ENCODE data around the gene TCF4.

- TF ChIP-seq POLR2A (IDR thresholded peaks at IDR 0.05; ENCODE audit: borderline replicate concordance, extremely low read depth, insufficient read depth, insufficient read length) (no peak), ELF1 (IDR thresholded peaks at IDR 0.05; ENCODE audit: borderline replicate concordance, low read depth) (no peak), CTCF (IDR thresholded peaks at IDR 0.05 in 2 of 3, conservative IDR thresholded peaks at IDR 0.05 in 1 of 3; ENCODE audit: borderline replicate concordance in 1 of 3, insufficient read depth in 1 of 3, low read depth in 2 of 3, low read length in 2 of 3) (no peak), TCF7L2 (IDR thresholded peaks at IDR 0.05; ENCODE audit: borderline replicate concordance, extremely low read depth, insufficient read depth, insufficient read length) (no peak), EZH2 (IDR thresholded peaks at IDR 0.05) (no peak), POLR2AphosphoS5 (IDR thresholded peaks at IDR 0.05; ENCODE audit: low read depth, low read length) (no peak), JUND (IDR thresholded peaks at IDR 0.05) (no peak), YY1 (IDR thresholded peaks at IDR 0.05; ENCODE audit: extremely low read depth, insufficient replicate concordance, low read depth, low read length) (no peak), FOSL1 (IDR thresholded peaks at IDR 0.05; ENCODE audit: low read depth) (no peak), RAD21 (IDR thresholded peaks at IDR 0.05; ENCODE audit: low read depth) (no peak)
- TF ChIP-seq, protein P1, sequence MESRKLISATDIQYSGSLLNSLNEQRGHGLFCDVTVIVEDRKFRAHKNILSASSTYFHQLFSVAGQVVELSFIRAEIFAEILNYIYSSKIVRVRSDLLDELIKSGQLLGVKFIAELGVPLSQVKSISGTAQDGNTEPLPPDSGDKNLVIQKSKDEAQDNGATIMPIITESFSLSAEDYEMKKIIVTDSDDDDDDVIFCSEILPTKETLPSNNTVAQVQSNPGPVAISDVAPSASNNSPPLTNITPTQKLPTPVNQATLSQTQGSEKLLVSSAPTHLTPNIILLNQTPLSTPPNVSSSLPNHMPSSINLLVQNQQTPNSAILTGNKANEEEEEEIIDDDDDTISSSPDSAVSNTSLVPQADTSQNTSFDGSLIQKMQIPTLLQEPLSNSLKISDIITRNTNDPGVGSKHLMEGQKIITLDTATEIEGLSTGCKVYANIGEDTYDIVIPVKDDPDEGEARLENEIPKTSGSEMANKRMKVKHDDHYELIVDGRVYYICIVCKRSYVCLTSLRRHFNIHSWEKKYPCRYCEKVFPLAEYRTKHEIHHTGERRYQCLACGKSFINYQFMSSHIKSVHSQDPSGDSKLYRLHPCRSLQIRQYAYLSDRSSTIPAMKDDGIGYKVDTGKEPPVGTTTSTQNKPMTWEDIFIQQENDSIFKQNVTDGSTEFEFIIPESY (IDR thresholded peaks at IDR 0.05; ENCODE audit: extremely low read depth, insufficient replicate concordance, low read length): no peak
- TF ChIP-seq, protein P2, sequence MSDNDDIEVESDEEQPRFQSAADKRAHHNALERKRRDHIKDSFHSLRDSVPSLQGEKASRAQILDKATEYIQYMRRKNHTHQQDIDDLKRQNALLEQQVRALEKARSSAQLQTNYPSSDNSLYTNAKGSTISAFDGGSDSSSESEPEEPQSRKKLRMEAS (IDR thresholded peaks at IDR 0.05): no peak
Measured at GRCh38 chr18:55475467-55475866, 112.5 kb downstream of the TCF4 start.
